Endothelial cell of umbilical vein (primary cell): ENCODE results near the gene CCR9. TPM values are rescaled to one million over a fixed set of nuclear protein-coding genes. Genes with fewer than 3 reads are reported as not detected.

Source experiments
- BruUV-seq: library from RNA; stranded (reverse); fragments of 400-500 nt; replicated peaks from 2 replicates; lab custom pipeline; 2021; lab: Mats Ljungman, UMichigan
- CTCF ChIA-PET: fragments of 300-600, 350-600 bp; sonication (Branson Sonifier 250); formaldehyde crosslinking; loops from one replicate; lab custom pipeline; 2021; ENCODE audit warnings: antibody characterized with exemption, inconsistent platforms; lab: Charles Lee
- POLR2A ChIA-PET: fragments of 300-600, 350-600 bp; sonication (Branson Sonifier 250); formaldehyde crosslinking; loops from one replicate; lab custom pipeline; 2021; ENCODE audit warnings: antibody characterized with exemption, inconsistent platforms; lab: Charles Lee
- DNase-seq: peaks from one replicate; pipeline ENCODE4 v3.0.0-alpha.2; 2011; ENCODE audit warnings: low read depth, low spot score
- FAIRE-seq: peaks from 2 replicates; lab custom pipeline; 2011; peaks lifted over from hg19 to GRCh38; lab: Jason Lieb, UNC
- H2AFZ ChIP-seq: 2 replicates; pipeline ENCODE4 v1.6.0; 2012; ENCODE audit warnings: low read depth, low read length, control low read depth, inconsistent platforms
- H3K27ac ChIP-seq: 2 replicates; pipeline ENCODE4 v1.5.1; 2011; ENCODE audit warnings: low read depth, mild to moderate bottlenecking, control low read depth, low read length, moderate library complexity; ENCODE audit not compliant: insufficient read depth
- H3K27me3 ChIP-seq, 2 experiments: 2 replicates each; pipeline versions ENCODE4 v1.6.0 to v1.6.1; 2011; ENCODE audit warnings: low read length in 2 of 2, mixed read lengths in 1 of 2; ENCODE audit not compliant: control insufficient read depth in 2 of 2, insufficient read depth in 2 of 2
- H3K36me3 ChIP-seq, 2 experiments: 2 replicates in 1 of 2; 3 replicates in 1 of 2; pipeline ENCODE4 v1.5.1; 2011; ENCODE audit warnings: low read length in 2 of 2, mild to moderate bottlenecking in 1 of 2, moderate library complexity in 1 of 2; ENCODE audit not compliant: control insufficient read depth in 2 of 2, insufficient read depth in 2 of 2; ENCODE audit errors: extremely low read depth in 1 of 2
- H3K4me1 ChIP-seq: 3 replicates; pipeline ENCODE4 v1.5.1; 2011; ENCODE audit warnings: mild to moderate bottlenecking, low read length; ENCODE audit not compliant: control insufficient read depth, insufficient read depth; ENCODE audit errors: extremely low read depth
- H3K4me2 ChIP-seq: 2 replicates; pipeline ENCODE4 v1.6.1; 2011; ENCODE audit warnings: low read length, control low read depth, mixed read lengths; ENCODE audit not compliant: insufficient read depth
- H3K4me3 ChIP-seq, 3 experiments: fragments of 200-600 bp in 1 of 3; sonication (generic), shearing (Covaris generic) in 1 of 3; replicated peaks in 1 of 3; 2 replicates each; pipeline ENCODE4 v1.5.1; 2011 to 2016; ENCODE audit warnings: control low read depth in 3 of 3, low read length in 3 of 3, mild to moderate bottlenecking in 2 of 3, inconsistent platforms in 1 of 3, low read depth in 1 of 3, moderate library complexity in 1 of 3; ENCODE audit not compliant: insufficient read depth in 1 of 3
- H3K79me2 ChIP-seq: 2 replicates; pipeline ENCODE4 v1.6.0; 2012; ENCODE audit warnings: low read length, inconsistent platforms; ENCODE audit not compliant: control insufficient read depth, insufficient read depth
- H3K9ac ChIP-seq: replicated peaks from 2 replicates; pipeline ENCODE3; 2011; ENCODE audit warnings: low read length, control low read depth; ENCODE audit not compliant: insufficient read depth; ENCODE audit errors: extremely low read depth
- H3K9me1 ChIP-seq: replicated peaks from 3 replicates; pipeline ENCODE4 v1.6.0; 2011; ENCODE audit warnings: mild to moderate bottlenecking, low read length; ENCODE audit not compliant: control insufficient read depth, insufficient read depth; ENCODE audit errors: extremely low read depth
- H3K9me3 ChIP-seq: replicated peaks from 2 replicates; pipeline ENCODE4 v1.5.1; 2012; ENCODE audit warnings: low read length, inconsistent platforms; ENCODE audit not compliant: control insufficient read depth, insufficient read depth
- H4K20me1 ChIP-seq: replicated peaks from 2 replicates; pipeline ENCODE3; 2011; ENCODE audit warnings: mild to moderate bottlenecking, low read length; ENCODE audit not compliant: control insufficient read depth, insufficient read depth; ENCODE audit errors: extremely low read depth
- CTCF ChIP-seq, 2 donors: IDR thresholded peaks; 1 replicate in 1 of 2; 2 replicates in 1 of 2; pipeline ENCODE4 v1.5.1; 2011; ENCODE audit warnings: low read length in 2 of 2, mild to moderate bottlenecking in 2 of 2, moderate library complexity in 2 of 2, control low read depth in 1 of 2, inconsistent platforms in 1 of 2, low read depth in 1 of 2; ENCODE audit not compliant: insufficient read depth in 1 of 2; ENCODE audit errors: extremely low read depth in 1 of 2
- EZH2 ChIP-seq: IDR thresholded peaks from 2 replicates; pipeline ENCODE4 v1.6.1; 2012; ENCODE audit warnings: borderline replicate concordance, low read depth, mild to moderate bottlenecking, moderate library complexity, low read length, inconsistent platforms; ENCODE audit not compliant: severe bottlenecking
- GATA2 ChIP-seq: IDR thresholded peaks from 2 replicates; pipeline ENCODE4 v1.7.0; 2011; ENCODE audit warnings: low read depth, mild to moderate bottlenecking, moderate library complexity, mixed read lengths, low read length; ENCODE audit not compliant: insufficient read length, insufficient read depth
- MAX ChIP-seq: IDR thresholded peaks from 2 replicates; pipeline ENCODE4 v1.6.1; 2011; ENCODE audit not compliant: insufficient read depth, insufficient read length
- MYC ChIP-seq: IDR thresholded peaks from one replicate; pipeline ENCODE4 v1.6.1; 2011; ENCODE audit warnings: mild to moderate bottlenecking, low read depth, low read length
- POLR2A ChIP-seq: IDR thresholded peaks from 2 replicates; pipeline ENCODE4 v1.6.1; 2012; ENCODE audit warnings: low read depth, mild to moderate bottlenecking, control low read depth, low read length
- dilution Hi-C: fragments of 300-500 bp; cut with MboI; formaldehyde crosslinking; loops from one replicate; pipeline ENCODE4 v1.15.0; 2019; ENCODE audit warnings: low sequenced_read_pairs; ENCODE audit not compliant: extremely low pct_ligation_motif_present
- intact Hi-C: fragments of 100-400 bp; cut with micrococcal nuclease; formaldehyde crosslinking; loops from one replicate; pipeline ENCODE4 v1.10.0; 2022
- polyA plus RNA-seq, 4 experiments: library from polyadenylated mRNA; depleted of rRNA in 3 of 4; stranded (reverse) in 3 of 4; unstranded in 1 of 4; fragments of >200 nt; gene quantifications; 2 replicates each; pipeline versions ENCODE4 v1.2.1 to v1.2.3, GENCODE V29; 2011 to 2012; ENCODE audit warnings: missing spikeins in 1 of 4
- total RNA-seq: library from RNA; stranded (reverse); gene quantifications from 2 replicates; pipeline ENCODE4 v1.2.3, GENCODE V29; 2021

CCR9 gene
- total and polyA plus RNA-seq, 2 donors (not counting 3 experiments of a cell fraction or from before 2014, with no cell fraction given): not detected

DNA sequence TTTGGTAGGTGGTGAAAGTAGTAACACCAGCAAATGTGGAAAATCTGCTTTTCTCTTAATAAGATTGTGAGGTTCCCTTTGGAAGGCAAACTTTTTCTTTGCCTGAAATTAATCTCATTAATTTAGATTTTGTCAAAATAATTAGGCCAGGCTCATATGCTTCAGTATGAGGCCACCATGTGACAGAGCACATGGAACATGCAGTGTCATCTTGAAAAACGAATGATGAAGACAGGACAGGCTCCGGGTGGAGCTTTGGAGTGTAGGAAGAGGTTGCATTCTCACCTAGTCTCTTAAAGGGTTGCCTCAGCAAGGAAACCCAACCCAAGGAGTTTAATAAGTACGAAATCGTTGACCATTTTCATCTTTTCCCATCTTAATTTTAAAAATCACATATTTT is 25.9 kb upstream of the CCR9 start:
- no peaks in the 10 kb centered on the region for H3K79me2 ChIP-seq
- no TSS peak for BruUV-seq
- H3K4me3 ChIP-seq: no peak overlapping the region
- dilution Hi-C loops (no loop called here), intact Hi-C loops (no loop called here)
- no peaks in the 10 kb centered on the region for H4K20me1 ChIP-seq
- H3K36me3 ChIP-seq: no peaks in the 10 kb centered on the region
- FAIRE-seq (no peak), DNase-seq (no peak)
- no peak overlapping the region for H3K4me2 ChIP-seq
- no peak overlapping the region for H2AFZ ChIP-seq
- TF ChIP-seq MAX: no peak
- TF ChIP-seq GATA2: no peak
- no peak for TF ChIP-seq MYC
- no peak for TF ChIP-seq POLR2A
- TF ChIP-seq EZH2: no peak
- no peak for TF ChIP-seq CTCF (IDR thresholded peaks at IDR 0.05; ENCODE audit: extremely low read depth in 1 of 2, insufficient read depth in 1 of 2, low read depth in 1 of 2, low read length in 2 of 2)
- CTCF ChIA-PET: no interaction called here
- H3K27me3 ChIP-seq: peaks cover 6 to 23% of the 10 kb centered on the region in 2 experiments
- POLR2A ChIA-PET: no interaction called here
- H3K9ac ChIP-seq: no peak overlapping the region
- no peak overlapping the region for H3K27ac ChIP-seq
- H3K9me1 ChIP-seq: no peaks in the 10 kb centered on the region
- H3K4me1 ChIP-seq: no peaks in the 10 kb centered on the region
- no peaks in the 10 kb centered on the region for H3K9me3 ChIP-seq
